ENCODE results near the gene LMO7. TPM values are rescaled to one million over a fixed set of nuclear protein-coding genes. Genes with fewer than 3 reads are reported as not detected.

The LMO7 gene
- total and polyA plus RNA-seq, 3 donors from 2014 or later: 39.1 to 132 (median 111) TPM

DNA sequence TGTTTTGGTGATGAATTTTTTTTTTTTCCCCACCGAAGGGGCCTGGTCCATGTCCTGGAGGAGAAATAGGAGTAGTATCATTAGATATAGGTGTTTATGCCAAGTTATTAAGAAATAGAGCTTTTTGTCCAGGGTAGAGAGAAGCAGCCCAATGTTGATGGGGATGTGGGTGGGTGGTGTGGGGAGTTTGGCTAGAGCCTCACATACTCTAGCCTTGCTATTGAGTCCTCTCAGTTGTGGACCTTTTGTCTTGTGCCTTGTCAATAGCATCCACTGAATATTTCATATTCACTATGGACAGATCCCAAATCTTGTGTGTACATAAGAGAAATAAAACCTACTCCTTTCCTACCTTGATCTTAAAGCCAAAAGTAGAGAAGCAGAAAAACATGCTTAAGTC lies 134.0 kb downstream of the LMO7 start:
- H3K36me3 ChIP-seq (ENCODE audit: low read depth, missing control alignments): no peaks in the 10 kb centered on the region
- no peaks in the 10 kb centered on the region for H3K9me3 ChIP-seq
- peaks cover 4% of the 10 kb centered on the region for H3K4me1 ChIP-seq
- intact Hi-C loops (cut with DNase I; ENCODE audit: low total_unique reads): no loop called here
- no peak overlapping the region for H3K4me3 ChIP-seq
- no peak for TF ChIP-seq POLR2A (IDR thresholded peaks at IDR 0.05)
- TF ChIP-seq, protein P1, sequence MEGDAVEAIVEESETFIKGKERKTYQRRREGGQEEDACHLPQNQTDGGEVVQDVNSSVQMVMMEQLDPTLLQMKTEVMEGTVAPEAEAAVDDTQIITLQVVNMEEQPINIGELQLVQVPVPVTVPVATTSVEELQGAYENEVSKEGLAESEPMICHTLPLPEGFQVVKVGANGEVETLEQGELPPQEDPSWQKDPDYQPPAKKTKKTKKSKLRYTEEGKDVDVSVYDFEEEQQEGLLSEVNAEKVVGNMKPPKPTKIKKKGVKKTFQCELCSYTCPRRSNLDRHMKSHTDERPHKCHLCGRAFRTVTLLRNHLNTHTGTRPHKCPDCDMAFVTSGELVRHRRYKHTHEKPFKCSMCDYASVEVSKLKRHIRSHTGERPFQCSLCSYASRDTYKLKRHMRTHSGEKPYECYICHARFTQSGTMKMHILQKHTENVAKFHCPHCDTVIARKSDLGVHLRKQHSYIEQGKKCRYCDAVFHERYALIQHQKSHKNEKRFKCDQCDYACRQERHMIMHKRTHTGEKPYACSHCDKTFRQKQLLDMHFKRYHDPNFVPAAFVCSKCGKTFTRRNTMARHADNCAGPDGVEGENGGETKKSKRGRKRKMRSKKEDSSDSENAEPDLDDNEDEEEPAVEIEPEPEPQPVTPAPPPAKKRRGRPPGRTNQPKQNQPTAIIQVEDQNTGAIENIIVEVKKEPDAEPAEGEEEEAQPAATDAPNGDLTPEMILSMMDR (IDR thresholded peaks at IDR 0.05): no peak
- H3K27me3 ChIP-seq: no peaks in the 10 kb centered on the region
- 84 to 95% methylated on average over 1 of the region's 1 CpG for WGBS, 2 donors
- no peak overlapping the region for H3K27ac ChIP-seq
- no peak for DNase-seq

GRCh38 chr13:75770592-75771011 lies 134.5 kb downstream of the LMO7 start:
- H3K9me3 ChIP-seq: no peaks in the 10 kb centered on the region
- H3K4me1 ChIP-seq: peaks cover 4% of the 10 kb centered on the region
- no peak overlapping the region for H3K27ac ChIP-seq
- TF ChIP-seq, protein P1 (IDR thresholded peaks at IDR 0.05): no peak
- TF ChIP-seq POLR2A (IDR thresholded peaks at IDR 0.05): no peak
- no peak for DNase-seq
- no peak overlapping the region for H3K4me3 ChIP-seq
- intact Hi-C loops (cut with DNase I; ENCODE audit: low total_unique reads): no loop called here
- H3K36me3 ChIP-seq (ENCODE audit: low read depth, missing control alignments): no peaks in the 10 kb centered on the region
- WGBS, 2 donors: 62 to 72% methylated on average over 3 of the region's 3 CpGs
- H3K27me3 ChIP-seq: no peaks in the 10 kb centered on the region

DNA sequence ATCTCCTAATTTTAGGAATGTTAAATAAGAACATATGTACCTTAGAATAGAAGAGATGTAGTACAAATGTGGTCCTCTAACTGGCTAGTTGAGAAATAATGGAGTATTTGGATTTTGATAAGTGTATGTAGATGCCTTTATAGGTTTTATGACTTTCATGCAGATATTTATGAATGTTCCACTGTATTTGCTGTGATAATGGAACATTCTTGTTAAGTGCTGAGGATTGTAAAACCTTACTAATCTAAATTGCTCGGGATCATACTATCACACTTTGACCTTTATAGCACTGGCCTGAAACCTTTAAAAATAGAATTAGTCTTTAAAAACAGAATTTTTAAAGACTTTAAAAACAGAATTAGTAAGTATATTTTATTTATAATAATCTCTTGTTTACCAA lies 135.1 kb downstream of the LMO7 start:
- H3K27ac ChIP-seq: no peak overlapping the region
- no peak for TF ChIP-seq POLR2A (IDR thresholded peaks at IDR 0.05)
- TF ChIP-seq, protein P1 (IDR thresholded peaks at IDR 0.05): no peak
- intact Hi-C loops (cut with DNase I; ENCODE audit: low total_unique reads): no loop called here
- no peak overlapping the region for H3K4me3 ChIP-seq
- no peaks in the 10 kb centered on the region for H3K9me3 ChIP-seq
- no peak for DNase-seq
- WGBS, 2 donors: 29 to 50% methylated on average over 1 of the region's 1 CpG
- H3K27me3 ChIP-seq: no peaks in the 10 kb centered on the region
- peaks cover 4% of the 10 kb centered on the region for H3K4me1 ChIP-seq
- H3K36me3 ChIP-seq (ENCODE audit: low read depth, missing control alignments): no peaks in the 10 kb centered on the region

GRCh38 chr13:75771818-75772217 lies 135.7 kb downstream of the LMO7 start:
- Histone ChIP-seq H3K9me3 (no peaks in the 10 kb centered on the region), H3K27me3 (no peaks in the 10 kb centered on the region), H3K27ac (no peak overlapping the region), H3K4me1 (peaks cover 4% of the 10 kb centered on the region), H3K36me3 (ENCODE audit: low read depth, missing control alignments) (no peaks in the 10 kb centered on the region), H3K4me3 (no peak overlapping the region)
- TF ChIP-seq, protein P1 (IDR thresholded peaks at IDR 0.05): no peak
- no peak for TF ChIP-seq POLR2A (IDR thresholded peaks at IDR 0.05)
- intact Hi-C loops (cut with DNase I; ENCODE audit: low total_unique reads): no loop called here
- DNase-seq: no peak

DNA sequence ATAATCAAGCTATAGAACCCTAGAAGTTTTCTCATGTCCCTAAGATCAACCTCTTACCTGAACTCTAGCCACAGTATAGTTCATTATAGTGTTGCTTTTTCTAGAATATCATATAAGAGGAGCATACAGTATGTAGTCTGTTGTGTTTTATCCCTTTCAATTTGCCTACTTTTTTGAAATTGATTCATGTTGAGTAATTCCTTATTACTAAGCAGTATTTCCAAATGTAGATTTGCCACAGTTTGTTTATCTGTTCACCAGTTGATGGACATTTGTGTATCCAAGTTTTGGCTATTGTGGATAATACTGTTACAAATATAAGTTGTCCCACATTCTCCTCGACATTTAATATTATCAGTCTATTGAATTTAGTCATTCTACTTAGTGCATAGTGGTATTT lies 138.0 kb downstream of the LMO7 start:
- intact Hi-C loops (cut with DNase I; ENCODE audit: low total_unique reads): no loop called here
- WGBS, 2 donors: 64 to 79% methylated on average over 1 of the region's 1 CpG

More for the DNA sequence above, 138.0 kb downstream of the LMO7 start:
- TF ChIP-seq, protein P1 (IDR thresholded peaks at IDR 0.05): no peak
- TF ChIP-seq POLR2A (IDR thresholded peaks at IDR 0.05): no peak
- Histone ChIP-seq H3K36me3 (ENCODE audit: low read depth, missing control alignments) (no peaks in the 10 kb centered on the region), H3K4me1 (peaks cover 4% of the 10 kb centered on the region), H3K9me3 (no peaks in the 10 kb centered on the region), H3K27ac (no peak overlapping the region), H3K27me3 (no peaks in the 10 kb centered on the region), H3K4me3 (no peak overlapping the region)
- no peak for DNase-seq

Data from testis (tissue), 3 donors.